ENCODE results near the gene R3HCC1L. TPM values are rescaled to one million over a fixed set of nuclear protein-coding genes. Genes with fewer than 3 reads are reported as not detected.

The R3HCC1L gene
- total RNA-seq, 2 donors from 2014 or later: 21.7 to 23.3 TPM

- H3K9me3 ChIP-seq (ENCODE audit: control insufficient read depth, low read length, poor library complexity, severe bottlenecking): no peaks in the 10 kb centered on the region
- DNase-seq (no peak), ATAC-seq (no peak)
- H3K4me1 Mint-ChIP-seq: peaks cover 6% of the 10 kb centered on the region
- no peak overlapping the region for H3K4me3 Mint-ChIP-seq
- peaks cover 7% of the 10 kb centered on the region for H3K36me3 Mint-ChIP-seq (ENCODE audit: low read depth)
- no peaks in the 10 kb centered on the region for H3K27me3 Mint-ChIP-seq
- no peak overlapping the region for H3K27ac Mint-ChIP-seq
Observed at GRCh38 chr10:98235846-98236245, 101.4 kb downstream of the R3HCC1L start.

DNA sequence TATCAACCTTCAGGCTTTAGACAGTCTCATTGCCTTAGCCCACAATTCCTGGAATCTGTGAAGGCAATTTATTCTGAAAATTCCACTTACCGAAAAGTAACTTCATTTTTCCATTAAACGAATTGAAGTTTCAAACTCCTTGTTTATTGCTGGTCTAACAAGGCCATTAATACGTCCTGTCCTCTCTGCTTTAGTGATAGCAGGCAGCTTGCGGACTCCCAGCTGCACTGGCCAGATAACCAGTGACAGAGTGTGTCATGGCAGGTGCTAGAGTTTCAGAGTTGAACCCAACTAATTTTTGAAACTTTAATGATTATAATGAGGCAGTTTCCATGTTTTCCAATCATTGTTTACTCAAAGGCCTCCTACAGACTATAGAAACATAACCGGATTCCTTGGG is 102.4 kb downstream of the R3HCC1L start:
- Mint-ChIP-seq H3K27me3 (no peaks in the 10 kb centered on the region), H3K4me3 (no peak overlapping the region), H3K4me1 (peaks cover 6% of the 10 kb centered on the region), H3K36me3 (ENCODE audit: low read depth) (peaks cover 7% of the 10 kb centered on the region), H3K27ac (no peak overlapping the region)
- ATAC-seq (no peak), DNase-seq (no peak)
- no peaks in the 10 kb centered on the region for H3K9me3 ChIP-seq (ENCODE audit: control insufficient read depth, low read length, poor library complexity, severe bottlenecking)

GRCh38 chr10:98238391-98238790 is 103.9 kb downstream of the R3HCC1L start:
- Mint-ChIP-seq H3K27me3 (no peaks in the 10 kb centered on the region), H3K36me3 (ENCODE audit: low read depth) (peaks cover 10% of the 10 kb centered on the region), H3K27ac (no peak overlapping the region), H3K4me3 (no peak overlapping the region), H3K4me1 (peaks cover 6% of the 10 kb centered on the region)
- ATAC-seq: no peak
- H3K9me3 ChIP-seq (ENCODE audit: control insufficient read depth, low read length, poor library complexity, severe bottlenecking): no peaks in the 10 kb centered on the region
- no peak for DNase-seq

GRCh38 chr10:98240524-98240923 is 106.1 kb downstream of the R3HCC1L start:
- H3K4me1 Mint-ChIP-seq: peaks cover 2% of the 10 kb centered on the region
- no peaks in the 10 kb centered on the region for H3K27me3 Mint-ChIP-seq
- ATAC-seq: no peak
- H3K4me3 Mint-ChIP-seq: no peak overlapping the region
- peaks cover 10% of the 10 kb centered on the region for H3K36me3 Mint-ChIP-seq (ENCODE audit: low read depth)
- H3K9me3 ChIP-seq (ENCODE audit: control insufficient read depth, low read length, poor library complexity, severe bottlenecking): no peaks in the 10 kb centered on the region
- H3K27ac Mint-ChIP-seq: no peak overlapping the region
- DNase-seq: no peak

DNA sequence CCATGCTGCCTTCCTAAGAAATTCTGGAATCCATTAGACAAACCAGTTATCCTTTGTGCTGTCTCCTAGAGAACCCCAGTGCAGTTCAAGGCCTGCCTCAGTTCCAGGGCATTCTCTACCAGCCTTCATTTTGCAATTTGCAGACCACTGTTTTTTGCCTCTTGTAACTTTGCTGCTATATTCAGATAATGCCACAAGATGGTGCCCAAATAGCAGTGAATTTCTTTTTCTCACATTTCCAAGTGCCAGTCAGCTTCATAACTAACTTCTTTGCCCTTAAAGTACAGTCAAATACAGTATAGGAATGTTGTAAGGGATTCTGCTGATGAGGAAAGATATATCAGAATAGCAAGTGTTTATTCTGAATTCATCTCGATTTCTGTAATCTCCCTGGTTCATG is 108.4 kb downstream of the R3HCC1L start:
- Mint-ChIP-seq H3K27ac (no peak overlapping the region), H3K4me1 (no peaks in the 10 kb centered on the region), H3K27me3 (no peaks in the 10 kb centered on the region), H3K4me3 (no peak overlapping the region), H3K36me3 (ENCODE audit: low read depth) (peaks cover 15% of the 10 kb centered on the region)
- ATAC-seq (no peak), DNase-seq (no peak)
- H3K9me3 ChIP-seq (ENCODE audit: control insufficient read depth, low read length, poor library complexity, severe bottlenecking): no peaks in the 10 kb centered on the region

DNA sequence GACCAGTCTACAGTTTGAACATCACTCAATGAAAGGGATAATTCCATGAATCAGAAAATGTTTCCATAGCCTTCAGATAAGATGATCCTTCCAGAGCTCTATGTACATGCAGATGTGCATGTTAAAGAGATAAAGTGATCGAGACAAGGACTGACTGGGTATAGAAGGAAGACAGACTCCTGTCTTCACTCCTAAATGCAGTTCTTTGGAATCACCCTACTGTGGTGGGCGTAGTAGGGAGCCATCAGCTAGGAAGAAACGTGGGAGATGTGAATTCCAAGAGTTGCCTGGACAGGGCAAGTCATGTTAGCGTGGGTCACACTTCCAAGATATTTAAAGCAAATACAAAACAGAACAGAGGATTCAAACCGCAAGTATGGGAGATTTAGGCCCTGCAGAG is 109.7 kb downstream of the R3HCC1L start:
- peaks cover 15% of the 10 kb centered on the region for H3K36me3 Mint-ChIP-seq (ENCODE audit: low read depth)
- no peaks in the 10 kb centered on the region for H3K27me3 Mint-ChIP-seq
- H3K4me3 Mint-ChIP-seq: no peak overlapping the region

GRCh38 chr10:98244586-98244985 is 110.1 kb downstream of the R3HCC1L start:
- H3K27ac Mint-ChIP-seq: no peak overlapping the region
- no peaks in the 10 kb centered on the region for H3K27me3 Mint-ChIP-seq
- H3K4me1 Mint-ChIP-seq: peaks cover 1% of the 10 kb centered on the region
- H3K4me3 Mint-ChIP-seq: no peak overlapping the region
- DNase-seq: no peak
- H3K9me3 ChIP-seq (ENCODE audit: control insufficient read depth, low read length, poor library complexity, severe bottlenecking): no peaks in the 10 kb centered on the region
- no peak for ATAC-seq
- H3K36me3 Mint-ChIP-seq (ENCODE audit: low read depth): peaks cover 16% of the 10 kb centered on the region

More for the DNA sequence above, 109.7 kb downstream of the R3HCC1L start:
- DNase-seq (no peak), ATAC-seq (no peak)
- Mint-ChIP-seq H3K4me1 (no peaks in the 10 kb centered on the region), H3K27ac (no peak overlapping the region)
- no peaks in the 10 kb centered on the region for H3K9me3 ChIP-seq (ENCODE audit: control insufficient read depth, low read length, poor library complexity, severe bottlenecking)

DNA sequence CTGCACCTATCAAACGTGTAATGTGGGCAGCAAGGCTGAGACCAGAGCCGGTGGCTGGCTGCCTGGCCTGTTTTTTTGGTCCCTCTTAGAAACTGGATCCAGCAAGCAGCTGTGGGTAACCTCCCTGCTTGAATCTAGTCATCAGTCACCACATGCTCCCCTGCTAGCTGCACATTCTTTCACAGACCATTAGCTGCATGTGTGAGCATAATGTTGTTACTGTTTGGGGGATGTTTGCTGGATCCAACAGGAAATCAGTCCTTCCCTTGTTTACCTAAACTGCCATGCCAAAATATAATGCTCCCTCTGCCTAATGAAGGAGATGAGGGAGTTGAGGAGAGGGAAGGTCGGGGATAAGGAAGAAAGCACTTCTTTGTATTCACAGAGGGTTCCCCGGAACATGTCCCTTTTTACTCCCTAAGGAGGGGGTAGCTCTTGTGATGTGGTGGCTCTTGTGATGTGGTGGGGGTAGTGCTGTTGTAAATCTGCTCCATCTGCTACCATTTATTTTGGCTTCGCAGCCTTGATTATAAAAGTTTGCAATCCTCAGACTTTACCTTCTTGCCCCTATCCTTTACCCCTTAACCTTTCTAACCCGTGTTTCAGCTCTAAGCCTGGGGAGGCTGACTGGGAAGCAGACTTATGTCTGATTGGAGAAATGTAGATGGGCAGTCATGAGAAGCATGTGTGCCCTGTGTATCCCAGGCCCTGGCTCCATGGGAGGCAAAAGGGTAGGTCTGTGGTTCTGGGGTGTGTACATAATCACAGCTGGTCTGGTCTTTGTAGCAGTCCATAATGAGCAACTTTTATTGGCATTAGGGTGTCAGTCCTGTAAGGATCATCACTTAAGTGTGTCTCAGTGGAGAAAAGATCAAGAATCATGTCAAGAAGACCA is 112.7 kb downstream of the R3HCC1L start:
- no peaks in the 10 kb centered on the region for H3K9me3 ChIP-seq (ENCODE audit: control insufficient read depth, low read length, poor library complexity, severe bottlenecking)
- DNase-seq: no peak
- Mint-ChIP-seq H3K4me1 (peaks cover 5% of the 10 kb centered on the region), H3K27ac (no peak overlapping the region), H3K36me3 (ENCODE audit: low read depth) (peaks cover 21% of the 10 kb centered on the region), H3K27me3 (no peaks in the 10 kb centered on the region), H3K4me3 (no peak overlapping the region)
- ATAC-seq: no peak

- Mint-ChIP-seq H3K36me3 (ENCODE audit: low read depth) (peaks cover 18% of the 10 kb centered on the region), H3K27ac (no peak overlapping the region), H3K4me1 (peaks cover 5% of the 10 kb centered on the region), H3K27me3 (no peaks in the 10 kb centered on the region), H3K4me3 (no peak overlapping the region)
- H3K9me3 ChIP-seq (ENCODE audit: control insufficient read depth, low read length, poor library complexity, severe bottlenecking): no peaks in the 10 kb centered on the region
- no peak for ATAC-seq
- no peak for DNase-seq
Observed at GRCh38 chr10:98248018-98248417, 113.6 kb downstream of the R3HCC1L start.

- H3K4me1 Mint-ChIP-seq: peaks cover 5% of the 10 kb centered on the region
- peaks cover 15% of the 10 kb centered on the region for H3K36me3 Mint-ChIP-seq (ENCODE audit: low read depth)
- peak overlapping the region; percentile 67 for H3K27ac Mint-ChIP-seq
Observed at GRCh38 chr10:98249134-98249533, 114.7 kb downstream of the R3HCC1L start.

GRCh38 chr10:98251399-98251798 is 116.9 kb downstream of the R3HCC1L start:
- DNase-seq (no peak), ATAC-seq (no peak)
- no peaks in the 10 kb centered on the region for H3K9me3 ChIP-seq (ENCODE audit: control insufficient read depth, low read length, poor library complexity, severe bottlenecking)
- Mint-ChIP-seq H3K4me1 (peaks cover 13% of the 10 kb centered on the region), H3K27me3 (no peaks in the 10 kb centered on the region), H3K4me3 (no peak overlapping the region), H3K27ac (no peak overlapping the region), H3K36me3 (ENCODE audit: low read depth) (peaks cover 12% of the 10 kb centered on the region)

More at GRCh38 chr10:98249134-98249533, 114.7 kb downstream of the R3HCC1L start:
- ATAC-seq (no peak), DNase-seq (no peak)
- Mint-ChIP-seq H3K4me3 (no peak overlapping the region), H3K27me3 (no peaks in the 10 kb centered on the region)
- no peaks in the 10 kb centered on the region for H3K9me3 ChIP-seq (ENCODE audit: control insufficient read depth, low read length, poor library complexity, severe bottlenecking)

DNA sequence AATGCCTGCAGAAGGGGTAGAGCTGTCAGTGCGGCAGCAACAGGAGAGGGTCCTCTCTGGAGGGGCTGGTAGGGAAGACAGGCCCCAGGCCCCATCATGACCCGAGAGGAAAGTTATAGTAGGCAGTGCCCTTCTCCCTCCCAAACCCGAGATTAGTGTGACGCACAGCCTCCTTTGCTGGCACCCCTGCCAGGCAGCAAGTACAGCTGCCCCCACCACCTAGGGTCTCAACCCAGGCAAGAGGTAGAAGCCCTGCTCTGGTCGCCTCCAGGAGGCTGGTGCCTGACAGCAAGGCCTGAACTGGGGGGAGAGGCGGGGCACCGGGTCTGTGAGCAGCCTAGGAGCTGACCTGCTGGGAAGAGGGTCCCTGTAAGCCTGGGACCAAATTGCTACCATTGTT is 118.0 kb downstream of the R3HCC1L start:
- Mint-ChIP-seq H3K27ac (no peak overlapping the region), H3K36me3 (ENCODE audit: low read depth) (peaks cover 9% of the 10 kb centered on the region), H3K4me3 (no peak overlapping the region), H3K4me1 (peaks cover 13% of the 10 kb centered on the region), H3K27me3 (no peaks in the 10 kb centered on the region)
- H3K9me3 ChIP-seq (ENCODE audit: control insufficient read depth, low read length, poor library complexity, severe bottlenecking): no peaks in the 10 kb centered on the region
- ATAC-seq (no peak), DNase-seq (no peak)

- peaks cover 9% of the 10 kb centered on the region for H3K36me3 Mint-ChIP-seq (ENCODE audit: low read depth)
- peaks cover 13% of the 10 kb centered on the region for H3K4me1 Mint-ChIP-seq
- H3K4me3 Mint-ChIP-seq: no peak overlapping the region
- ATAC-seq (no peak), DNase-seq (no peak)
- H3K27ac Mint-ChIP-seq: no peak overlapping the region
- no peaks in the 10 kb centered on the region for H3K9me3 ChIP-seq (ENCODE audit: control insufficient read depth, low read length, poor library complexity, severe bottlenecking)
- no peaks in the 10 kb centered on the region for H3K27me3 Mint-ChIP-seq
Observed at GRCh38 chr10:98253499-98253898, 119.0 kb downstream of the R3HCC1L start.

Data from T-helper 17 cell (primary cell).